ENCODE data around the gene LRRC7.

DNA sequence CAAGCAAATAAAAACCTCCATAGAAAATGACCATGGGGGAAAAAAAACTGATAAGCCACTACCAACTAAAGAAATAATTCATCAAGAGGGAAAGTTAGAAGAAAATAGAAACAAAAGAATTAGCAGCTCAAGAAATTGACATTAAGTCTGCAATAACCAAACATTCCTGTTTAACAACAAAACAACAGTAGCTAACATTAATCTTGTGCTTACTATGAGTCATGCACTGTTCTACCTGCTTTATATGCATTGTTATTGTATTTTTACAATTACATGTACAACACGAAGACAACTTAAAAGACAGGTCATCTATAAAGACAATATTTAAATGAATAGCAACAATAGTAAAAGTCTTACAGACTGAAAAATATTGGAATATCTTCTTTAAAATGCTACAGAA, 34.4 kb upstream of the LRRC7 start:
- TF ChIP-seq, protein P1, sequence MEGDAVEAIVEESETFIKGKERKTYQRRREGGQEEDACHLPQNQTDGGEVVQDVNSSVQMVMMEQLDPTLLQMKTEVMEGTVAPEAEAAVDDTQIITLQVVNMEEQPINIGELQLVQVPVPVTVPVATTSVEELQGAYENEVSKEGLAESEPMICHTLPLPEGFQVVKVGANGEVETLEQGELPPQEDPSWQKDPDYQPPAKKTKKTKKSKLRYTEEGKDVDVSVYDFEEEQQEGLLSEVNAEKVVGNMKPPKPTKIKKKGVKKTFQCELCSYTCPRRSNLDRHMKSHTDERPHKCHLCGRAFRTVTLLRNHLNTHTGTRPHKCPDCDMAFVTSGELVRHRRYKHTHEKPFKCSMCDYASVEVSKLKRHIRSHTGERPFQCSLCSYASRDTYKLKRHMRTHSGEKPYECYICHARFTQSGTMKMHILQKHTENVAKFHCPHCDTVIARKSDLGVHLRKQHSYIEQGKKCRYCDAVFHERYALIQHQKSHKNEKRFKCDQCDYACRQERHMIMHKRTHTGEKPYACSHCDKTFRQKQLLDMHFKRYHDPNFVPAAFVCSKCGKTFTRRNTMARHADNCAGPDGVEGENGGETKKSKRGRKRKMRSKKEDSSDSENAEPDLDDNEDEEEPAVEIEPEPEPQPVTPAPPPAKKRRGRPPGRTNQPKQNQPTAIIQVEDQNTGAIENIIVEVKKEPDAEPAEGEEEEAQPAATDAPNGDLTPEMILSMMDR (conservative IDR thresholded peaks at IDR 0.05; ENCODE audit: low read length) = no peak
- no peak for TF ChIP-seq EZH2phosphoT487 (IDR thresholded peaks at IDR 0.05; ENCODE audit: borderline replicate concordance)
